GM12864 (cell line): Measurements from ENCODE around the gene KRT2.

Experiments used
- DNase-seq: peaks from one replicate; pipeline ENCODE4 v3.0.0-alpha.2; 2011; ENCODE audit warnings: low read depth
- H3K4me3 ChIP-seq: 2 replicates; pipeline ENCODE4 v1.5.1; 2011; ENCODE audit warnings: mild to moderate bottlenecking, low read depth, low read length, control low read depth
- CTCF ChIP-seq: IDR thresholded peaks from 2 replicates; pipeline ENCODE4 v1.5.1; 2011; ENCODE audit warnings: low read depth, mild to moderate bottlenecking, moderate library complexity, low read length, control low read depth, inconsistent platforms; ENCODE audit errors: missing control alignments

The KRT2 gene

GRCh38 chr12:52690351-52691075, 38.5 kb upstream of the KRT2 start:
- TF ChIP-seq CTCF, result no peak
- no peak for DNase-seq
- H3K4me3 ChIP-seq, result no peak overlapping the region

DNA sequence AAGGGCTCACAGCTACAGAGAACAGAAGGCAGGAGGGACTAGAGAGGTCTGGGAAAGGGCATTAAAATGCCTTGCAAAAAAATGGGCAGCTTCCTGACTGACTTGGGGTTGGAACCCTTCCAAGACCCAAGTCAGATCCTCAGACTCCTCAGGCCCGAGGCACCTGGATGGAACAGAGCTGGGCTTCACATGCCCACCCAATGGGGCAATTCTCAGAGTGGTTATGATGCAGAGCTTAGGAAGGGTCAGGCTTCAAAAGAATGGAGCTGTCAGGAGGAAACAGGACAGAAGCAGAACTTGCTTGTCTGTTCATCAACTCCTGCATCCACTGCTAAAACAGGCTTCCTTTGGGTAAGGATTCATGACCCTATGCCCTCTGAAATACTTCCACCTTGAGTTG, 37.9 kb upstream of the KRT2 start:
- no peak for DNase-seq
- no peak for TF ChIP-seq CTCF

GRCh38 chr12:52689239-52689638, 37.2 kb upstream of the KRT2 start:
- no peak overlapping the region for H3K4me3 ChIP-seq
- no peak for TF ChIP-seq CTCF
- DNase-seq, result no peak

More for the DNA sequence above, 37.9 kb upstream of the KRT2 start:
- H3K4me3 ChIP-seq, result no peak overlapping the region

GRCh38 chr12:52688481-52688880, 36.5 kb upstream of the KRT2 start:
- no peak for TF ChIP-seq CTCF
- H3K4me3 ChIP-seq, result no peak overlapping the region
- no peak for DNase-seq

DNA sequence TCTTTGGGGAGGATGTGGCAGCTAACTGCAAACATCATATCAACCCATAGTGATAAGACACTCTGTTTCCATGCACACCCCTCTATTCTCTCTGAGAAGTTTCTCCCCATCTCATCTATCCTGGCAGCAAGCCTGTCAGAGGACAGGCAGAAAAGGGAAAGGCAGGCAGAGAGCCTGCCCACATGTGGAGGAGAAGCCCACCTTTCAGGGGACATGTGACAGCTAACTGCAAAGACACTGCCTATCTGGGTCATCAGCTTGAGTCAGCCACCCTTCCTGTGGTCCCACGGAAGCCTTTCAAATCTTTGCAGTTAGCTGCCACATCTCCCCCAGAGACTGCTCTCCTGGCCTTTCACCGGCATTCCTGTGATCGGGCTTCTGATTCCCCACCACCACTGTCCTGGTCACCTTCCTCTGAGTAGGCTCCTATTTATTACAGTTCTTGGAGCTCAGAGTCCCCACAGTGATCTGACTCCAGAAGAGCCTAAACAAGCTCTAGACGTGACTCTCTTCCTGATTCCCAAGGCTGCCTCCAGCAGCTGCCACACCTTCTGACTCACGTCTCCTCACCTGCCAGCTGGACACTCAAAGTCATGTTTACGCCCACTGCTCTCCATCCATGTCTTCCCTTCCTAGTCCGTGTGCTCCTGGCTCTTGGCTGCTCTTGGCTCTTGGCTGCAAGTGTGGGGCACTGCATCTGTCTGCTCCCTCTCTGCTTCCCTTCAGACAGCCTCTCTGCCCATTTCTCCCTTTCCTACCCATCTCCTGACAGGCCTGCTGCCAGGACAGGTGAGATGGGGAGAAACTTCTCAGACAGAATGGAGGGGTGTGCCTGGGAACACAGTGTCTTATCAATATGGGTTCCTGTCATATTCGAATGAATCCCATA, 35.7 kb upstream of the KRT2 start:
- no peak for DNase-seq
- no peak for TF ChIP-seq CTCF
- no peak overlapping the region for H3K4me3 ChIP-seq

GRCh38 chr12:52686756-52687487, 34.9 kb upstream of the KRT2 start:
- TF ChIP-seq CTCF, result no peak
- no peak overlapping the region for H3K4me3 ChIP-seq
- no peak for DNase-seq
